ENCODE data around the gene HMCN2.

Gene HMCN2

GRCh38 chr9:130332384-130332926, 66.9 kb downstream of the HMCN2 start:
- in situ Hi-C loops (cut with HindIII; ENCODE audit: low sequenced_read_pairs) = no loop called here
- TF ChIP-seq CTCF (IDR thresholded peaks at IDR 0.05; ENCODE audit: low read depth, low read length) = no peak
- DNase-seq (ENCODE audit: low read depth, low spot score) = no peak
- H3K4me3 ChIP-seq (ENCODE audit: low read depth, low read length) = no peak overlapping the region

GRCh38 chr9:130333041-130333711, 67.6 kb downstream of the HMCN2 start:
- in situ Hi-C loops (cut with HindIII; ENCODE audit: low sequenced_read_pairs) = no loop called here
- DNase-seq (ENCODE audit: low read depth, low spot score) = no peak
- no peak for TF ChIP-seq CTCF (IDR thresholded peaks at IDR 0.05; ENCODE audit: low read depth, low read length)
- no peak overlapping the region for H3K4me3 ChIP-seq (ENCODE audit: low read depth, low read length)

- DNase-seq (ENCODE audit: low read depth, low spot score) = no peak
- no peak for TF ChIP-seq CTCF (IDR thresholded peaks at IDR 0.05; ENCODE audit: low read depth, low read length)
- in situ Hi-C loops (cut with HindIII; ENCODE audit: low sequenced_read_pairs) = no loop called here
- no peak overlapping the region for H3K4me3 ChIP-seq (ENCODE audit: low read depth, low read length)
These were observed 68.1 kb downstream of the HMCN2 start for GRCh38 chr9:130333712-130334062.

- no peak overlapping the region for H3K4me3 ChIP-seq (ENCODE audit: low read depth, low read length)
- DNase-seq (ENCODE audit: low read depth, low spot score) = no peak
- in situ Hi-C loops (cut with HindIII; ENCODE audit: low sequenced_read_pairs) = no loop called here
- TF ChIP-seq CTCF (IDR thresholded peaks at IDR 0.05; ENCODE audit: low read depth, low read length) = no peak
These were observed 69.4 kb downstream of the HMCN2 start for GRCh38 chr9:130334915-130335314.

GRCh38 chr9:130336027-130336610, 70.6 kb downstream of the HMCN2 start:
- in situ Hi-C loops (cut with HindIII; ENCODE audit: low sequenced_read_pairs) = no loop called here
- no peak overlapping the region for H3K4me3 ChIP-seq (ENCODE audit: low read depth, low read length)
- no peak for TF ChIP-seq CTCF (IDR thresholded peaks at IDR 0.05; ENCODE audit: low read depth, low read length)
- no peak for DNase-seq (ENCODE audit: low read depth, low spot score)

GRCh38 chr9:130336885-130337284, 71.3 kb downstream of the HMCN2 start:
- in situ Hi-C loops (cut with HindIII; ENCODE audit: low sequenced_read_pairs) = no loop called here
- no peak overlapping the region for H3K4me3 ChIP-seq (ENCODE audit: low read depth, low read length)
- no peak for DNase-seq (ENCODE audit: low read depth, low spot score)
- no peak for TF ChIP-seq CTCF (IDR thresholded peaks at IDR 0.05; ENCODE audit: low read depth, low read length)
